ENCODE measurements around the gene OPCML.

Gene OPCML

DNA sequence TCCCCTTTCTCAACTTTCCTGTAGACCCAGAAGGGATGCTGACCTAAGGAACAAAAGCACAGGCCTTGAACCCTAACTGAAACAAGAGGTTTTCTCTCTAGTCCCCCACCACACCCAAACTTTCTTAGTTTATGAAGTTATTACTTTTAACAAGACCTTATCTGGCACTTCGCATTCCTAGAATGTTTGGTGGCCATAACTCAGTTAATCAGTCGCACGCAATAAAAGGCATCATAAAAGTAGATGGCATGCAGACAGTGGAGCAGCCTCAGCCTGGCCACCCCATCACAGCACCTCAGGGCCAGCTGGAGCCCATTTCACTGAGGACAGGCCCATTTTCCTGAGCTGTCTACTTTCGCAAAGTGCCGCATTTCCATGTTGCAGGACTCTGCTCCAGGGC lies 301.9 kb downstream of the OPCML start:
- H3K4me3 Mint-ChIP-seq: no peak overlapping the region
- peaks cover 4% of the 10 kb centered on the region for H3K27me3 Mint-ChIP-seq (ENCODE audit: low read depth)
- H3K27ac Mint-ChIP-seq: no peak overlapping the region
- H3K9me3 Mint-ChIP-seq: peaks cover 4% of the 10 kb centered on the region
- H3K36me3 Mint-ChIP-seq (ENCODE audit: low read depth): no peaks in the 10 kb centered on the region
- no peaks in the 10 kb centered on the region for H3K4me1 Mint-ChIP-seq (ENCODE audit: low read depth)

GRCh38 chr11:133228471-133229329 lies 303.6 kb downstream of the OPCML start:
- peaks cover 4% of the 10 kb centered on the region for H3K27me3 Mint-ChIP-seq (ENCODE audit: low read depth)
- no peak overlapping the region for H3K27ac Mint-ChIP-seq
- H3K4me1 Mint-ChIP-seq (ENCODE audit: low read depth): no peaks in the 10 kb centered on the region
- no peaks in the 10 kb centered on the region for H3K36me3 Mint-ChIP-seq (ENCODE audit: low read depth)
- H3K9me3 Mint-ChIP-seq: peaks cover 2% of the 10 kb centered on the region
- no peak overlapping the region for H3K4me3 Mint-ChIP-seq

DNA sequence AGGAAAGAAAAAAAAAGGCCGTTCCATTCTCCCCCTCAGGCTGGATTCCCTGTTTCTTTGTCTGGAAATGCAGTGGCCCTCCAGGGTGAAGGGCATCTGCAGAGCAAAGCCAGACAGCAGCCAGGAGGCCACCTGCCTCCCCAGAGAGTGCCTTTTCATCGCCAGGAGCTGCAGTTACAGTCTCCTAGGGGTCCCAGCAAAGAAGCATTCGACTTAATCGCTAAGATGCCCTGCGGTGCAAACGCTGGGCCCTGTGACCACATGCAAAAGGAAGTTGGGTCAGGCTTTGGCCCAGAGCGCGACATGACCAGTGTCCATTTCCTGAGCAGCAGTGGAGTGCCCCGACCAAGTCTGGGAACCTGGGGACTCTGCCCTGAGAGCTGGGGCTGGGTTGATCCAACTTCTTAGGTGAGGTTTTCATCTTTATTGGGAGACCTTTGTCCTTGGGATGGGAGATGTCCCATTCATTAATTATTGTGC lies 304.6 kb downstream of the OPCML start:
- no peaks in the 10 kb centered on the region for H3K36me3 Mint-ChIP-seq (ENCODE audit: low read depth)
- no peak overlapping the region for H3K27ac Mint-ChIP-seq
- no peaks in the 10 kb centered on the region for H3K9me3 Mint-ChIP-seq
- no peaks in the 10 kb centered on the region for H3K4me1 Mint-ChIP-seq (ENCODE audit: low read depth)
- peaks cover 4% of the 10 kb centered on the region for H3K27me3 Mint-ChIP-seq (ENCODE audit: low read depth)
- no peak overlapping the region for H3K4me3 Mint-ChIP-seq

DNA sequence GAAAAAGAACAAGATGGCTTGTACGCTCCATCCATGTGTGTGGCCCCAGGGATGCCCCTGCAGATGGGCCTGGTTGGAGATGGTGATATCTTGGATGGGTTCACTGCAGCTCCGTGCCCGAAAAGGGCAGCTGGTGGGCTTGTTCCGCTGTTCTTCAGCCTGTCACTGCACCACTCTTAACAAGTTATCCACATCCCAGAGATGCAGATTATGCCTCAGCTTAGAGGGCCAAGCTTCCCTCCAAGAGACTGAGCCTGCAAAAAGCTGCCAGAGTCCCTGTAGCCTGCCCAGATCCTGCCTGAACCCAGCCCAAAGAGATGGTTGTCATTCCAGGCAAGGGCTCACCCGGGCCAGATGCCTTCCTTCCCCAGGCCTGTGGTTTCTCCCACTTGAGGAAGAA lies 308.0 kb downstream of the OPCML start:
- Mint-ChIP-seq H3K27ac (no peak overlapping the region), H3K9me3 (no peaks in the 10 kb centered on the region), H3K4me1 (ENCODE audit: low read depth) (no peaks in the 10 kb centered on the region), H3K36me3 (ENCODE audit: low read depth) (no peaks in the 10 kb centered on the region), H3K27me3 (ENCODE audit: low read depth) (peaks cover 4% of the 10 kb centered on the region), H3K4me3 (no peak overlapping the region)

DNA sequence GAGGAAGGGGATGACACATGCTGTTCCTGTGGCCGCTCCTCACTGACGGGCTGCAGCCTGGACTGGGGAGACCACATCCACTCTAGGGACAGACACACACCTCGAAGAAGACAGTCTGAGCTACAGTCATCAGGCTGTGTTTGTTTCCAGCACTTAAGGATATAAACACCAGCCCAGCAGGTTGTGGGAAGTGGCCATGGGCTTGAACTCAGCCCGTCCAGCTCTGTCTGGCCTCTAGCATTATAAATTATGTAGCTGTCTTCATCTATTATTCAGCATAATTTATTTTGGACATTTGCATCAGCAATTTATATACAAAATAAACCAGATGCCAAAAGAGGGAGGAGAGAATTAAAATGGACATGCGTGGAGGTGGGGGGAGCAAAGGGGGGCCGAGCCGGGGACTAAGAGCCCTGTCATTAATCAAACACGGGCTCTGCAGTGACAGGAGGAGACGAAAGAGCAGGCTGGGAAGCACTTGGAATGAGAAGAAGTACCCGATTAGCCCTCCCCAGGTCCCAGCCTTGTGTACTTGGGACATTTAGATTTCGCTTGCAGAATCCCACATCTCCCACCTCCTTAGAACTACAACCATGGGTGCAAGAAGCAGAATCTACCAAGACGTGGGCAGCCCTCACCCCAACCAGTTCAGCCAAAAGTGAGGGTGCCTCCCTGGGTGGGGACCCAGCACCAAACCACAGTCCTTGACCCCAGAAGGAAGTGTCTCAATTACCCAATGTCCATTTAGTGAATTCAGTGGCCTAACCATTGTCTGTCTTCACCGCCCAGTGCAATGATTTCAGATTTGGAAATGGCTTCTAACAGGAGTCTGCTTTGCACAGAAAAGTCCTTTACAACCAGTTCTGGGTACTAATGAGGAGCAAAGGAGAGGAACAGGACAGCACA lies 309.6 kb downstream of the OPCML start:
- no peaks in the 10 kb centered on the region for H3K4me1 Mint-ChIP-seq (ENCODE audit: low read depth)

DNA sequence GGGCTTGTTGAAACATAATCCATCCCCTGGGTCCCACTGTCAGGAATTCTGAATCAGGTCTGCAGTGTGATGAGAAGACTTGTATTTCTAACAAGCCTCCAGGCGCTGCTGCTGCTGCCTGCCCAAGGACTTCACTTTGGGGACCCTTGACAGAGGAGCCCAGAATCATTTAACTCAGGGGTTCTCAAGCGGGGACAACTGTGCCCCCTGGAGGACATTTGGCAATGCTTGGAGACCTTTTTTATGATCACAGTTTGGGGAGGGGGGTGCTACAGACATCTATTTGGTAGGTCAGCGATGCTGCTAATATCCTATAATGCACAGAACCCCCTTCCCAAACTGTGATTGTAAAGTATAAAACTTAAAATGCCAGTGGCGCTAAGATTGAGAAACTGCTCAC lies 312.8 kb downstream of the OPCML start:
- no peak overlapping the region for H3K4me3 Mint-ChIP-seq
- peaks cover 7% of the 10 kb centered on the region for H3K27me3 Mint-ChIP-seq (ENCODE audit: low read depth)
- no peaks in the 10 kb centered on the region for H3K36me3 Mint-ChIP-seq (ENCODE audit: low read depth)
- no peaks in the 10 kb centered on the region for H3K4me1 Mint-ChIP-seq (ENCODE audit: low read depth)
- H3K9me3 Mint-ChIP-seq: no peaks in the 10 kb centered on the region
- H3K27ac Mint-ChIP-seq: no peak overlapping the region

More for the DNA sequence above, 309.6 kb downstream of the OPCML start:
- H3K4me3 Mint-ChIP-seq: no peak overlapping the region
- H3K36me3 Mint-ChIP-seq (ENCODE audit: low read depth): no peaks in the 10 kb centered on the region
- H3K27ac Mint-ChIP-seq: no peak overlapping the region
- peaks cover 2% of the 10 kb centered on the region for H3K27me3 Mint-ChIP-seq (ENCODE audit: low read depth)
- H3K9me3 Mint-ChIP-seq: no peaks in the 10 kb centered on the region

GRCh38 chr11:133216813-133217212 lies 315.5 kb downstream of the OPCML start:
- Mint-ChIP-seq H3K9me3 (no peaks in the 10 kb centered on the region), H3K27me3 (ENCODE audit: low read depth) (peaks cover 7% of the 10 kb centered on the region), H3K4me1 (ENCODE audit: low read depth) (no peaks in the 10 kb centered on the region), H3K4me3 (no peak overlapping the region), H3K36me3 (ENCODE audit: low read depth) (no peaks in the 10 kb centered on the region), H3K27ac (no peak overlapping the region)

DNA sequence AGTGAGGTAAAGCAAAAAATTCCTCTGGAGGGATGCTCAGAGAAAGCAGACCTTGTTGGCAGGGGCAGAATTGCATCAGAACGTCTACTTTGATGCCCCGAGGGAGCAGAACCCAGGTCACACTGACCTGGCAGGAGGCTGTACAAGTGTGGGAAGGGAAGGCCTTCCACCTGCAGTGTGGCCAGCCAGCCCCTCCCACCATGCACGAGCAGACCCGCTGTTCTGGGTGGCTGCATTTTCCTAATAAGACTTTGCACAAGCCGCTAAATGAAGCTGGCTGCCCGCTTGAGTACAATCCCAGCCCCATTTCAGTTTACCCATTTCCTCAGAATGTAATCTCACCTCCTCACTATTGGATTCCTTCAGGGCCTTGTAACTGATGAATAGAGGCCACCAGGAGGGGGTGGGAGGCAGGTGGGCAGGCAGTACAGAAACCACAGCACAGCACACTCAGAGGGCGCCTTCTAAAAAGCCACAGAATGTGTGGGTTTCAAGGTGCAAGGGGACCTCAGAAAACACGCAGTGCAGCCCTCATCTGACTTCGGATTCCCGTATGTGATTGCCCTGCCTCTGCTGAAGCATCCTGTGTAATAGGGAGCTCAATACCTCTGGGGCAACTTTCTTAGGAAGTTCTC lies 316.6 kb downstream of the OPCML start:
- Mint-ChIP-seq H3K4me3 (no peak overlapping the region), H3K27me3 (ENCODE audit: low read depth) (peaks cover 7% of the 10 kb centered on the region), H3K4me1 (ENCODE audit: low read depth) (no peaks in the 10 kb centered on the region), H3K9me3 (no peaks in the 10 kb centered on the region), H3K27ac (no peak overlapping the region), H3K36me3 (ENCODE audit: low read depth) (no peaks in the 10 kb centered on the region)

DNA sequence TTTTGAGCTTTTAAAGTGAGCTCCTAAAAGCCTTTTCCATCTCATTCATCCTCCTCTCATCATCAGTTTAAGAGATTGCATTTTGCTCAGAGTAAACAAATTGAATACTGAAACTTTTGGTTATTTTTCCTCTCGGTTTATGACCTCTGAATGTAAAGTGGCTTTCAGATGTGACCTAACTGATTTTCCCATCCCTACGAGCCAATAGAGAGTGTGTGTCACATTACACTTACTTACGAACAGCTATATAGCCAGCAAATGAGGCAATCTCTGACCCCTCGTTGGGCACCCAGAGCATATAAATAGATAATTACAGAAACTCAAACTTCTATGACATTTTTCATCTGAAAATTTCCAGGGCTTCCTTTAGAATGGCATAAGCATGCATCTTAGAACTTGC lies 317.7 kb downstream of the OPCML start:
- no peaks in the 10 kb centered on the region for H3K36me3 Mint-ChIP-seq (ENCODE audit: low read depth)
- H3K27me3 Mint-ChIP-seq (ENCODE audit: low read depth): peaks cover 7% of the 10 kb centered on the region
- H3K27ac Mint-ChIP-seq: no peak overlapping the region
- H3K4me3 Mint-ChIP-seq: no peak overlapping the region
- no peaks in the 10 kb centered on the region for H3K9me3 Mint-ChIP-seq
- H3K4me1 Mint-ChIP-seq (ENCODE audit: low read depth): no peaks in the 10 kb centered on the region

DNA sequence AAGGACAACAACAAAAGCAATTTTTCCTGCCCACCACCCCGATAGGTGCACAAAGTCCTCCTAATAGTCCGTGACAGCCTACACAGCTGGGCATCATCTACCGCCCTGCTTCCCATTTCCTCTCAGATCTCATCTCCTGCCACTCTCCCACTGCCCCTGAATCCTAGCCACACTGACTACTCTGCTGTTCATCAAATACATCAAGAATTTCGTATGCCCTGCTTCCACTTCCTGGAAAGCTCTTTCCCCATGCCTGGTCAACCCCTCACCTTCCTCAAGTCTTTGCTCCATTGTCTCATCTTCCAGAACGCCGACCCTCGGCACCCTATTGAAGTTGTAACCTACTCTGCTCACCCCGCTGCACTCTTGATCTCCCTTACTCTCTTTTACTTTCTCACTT lies 320.1 kb downstream of the OPCML start:
- H3K9me3 Mint-ChIP-seq: no peaks in the 10 kb centered on the region
- H3K27ac Mint-ChIP-seq: no peak overlapping the region
- H3K4me3 Mint-ChIP-seq: no peak overlapping the region
- no peaks in the 10 kb centered on the region for H3K27me3 Mint-ChIP-seq (ENCODE audit: low read depth)
- no peaks in the 10 kb centered on the region for H3K4me1 Mint-ChIP-seq (ENCODE audit: low read depth)
- H3K36me3 Mint-ChIP-seq (ENCODE audit: low read depth): no peaks in the 10 kb centered on the region

GRCh38 chr11:133207995-133208394 lies 324.3 kb downstream of the OPCML start:
- Mint-ChIP-seq H3K27me3 (ENCODE audit: low read depth) (no peaks in the 10 kb centered on the region), H3K4me1 (ENCODE audit: low read depth) (no peaks in the 10 kb centered on the region), H3K36me3 (ENCODE audit: low read depth) (no peaks in the 10 kb centered on the region), H3K4me3 (no peak overlapping the region), H3K9me3 (no peaks in the 10 kb centered on the region), H3K27ac (no peak overlapping the region)

DNA sequence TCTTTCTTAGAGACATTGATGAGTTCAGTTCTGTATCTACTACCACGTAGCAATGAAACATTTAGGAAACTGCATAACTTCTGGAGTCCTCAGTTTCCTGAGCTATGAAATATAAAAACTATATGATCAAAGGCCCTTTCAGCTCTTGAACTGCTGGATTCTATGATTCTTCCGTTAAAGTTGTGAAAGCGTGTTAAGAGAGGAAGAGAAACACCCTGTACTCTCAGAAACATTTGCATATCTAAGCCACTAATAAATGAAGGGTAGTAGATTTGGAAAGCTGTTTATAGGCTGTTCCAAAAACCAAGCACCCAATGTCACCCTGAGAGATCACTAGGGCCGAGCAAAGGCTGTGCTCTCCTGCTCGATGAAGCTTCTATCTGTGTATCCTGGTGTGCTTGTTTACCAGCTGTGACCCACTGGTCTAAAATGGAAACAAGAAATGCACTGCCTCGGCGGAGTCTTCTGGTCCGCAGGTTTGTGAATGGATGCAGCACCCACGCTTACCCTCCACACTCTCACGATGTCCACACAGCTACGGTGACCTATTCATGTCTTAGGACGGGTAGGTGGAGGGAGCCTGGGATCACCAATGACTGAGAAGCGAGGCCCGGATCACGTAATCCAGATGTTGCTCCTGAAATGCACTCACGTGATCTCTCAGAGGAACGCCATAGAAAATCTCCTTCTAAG lies 325.8 kb downstream of the OPCML start:
- H3K36me3 Mint-ChIP-seq (ENCODE audit: low read depth): no peaks in the 10 kb centered on the region
- H3K9me3 Mint-ChIP-seq: no peaks in the 10 kb centered on the region
- H3K27me3 Mint-ChIP-seq (ENCODE audit: low read depth): no peaks in the 10 kb centered on the region
- H3K4me3 Mint-ChIP-seq: no peak overlapping the region
- no peaks in the 10 kb centered on the region for H3K4me1 Mint-ChIP-seq (ENCODE audit: low read depth)
- no peak overlapping the region for H3K27ac Mint-ChIP-seq

DNA sequence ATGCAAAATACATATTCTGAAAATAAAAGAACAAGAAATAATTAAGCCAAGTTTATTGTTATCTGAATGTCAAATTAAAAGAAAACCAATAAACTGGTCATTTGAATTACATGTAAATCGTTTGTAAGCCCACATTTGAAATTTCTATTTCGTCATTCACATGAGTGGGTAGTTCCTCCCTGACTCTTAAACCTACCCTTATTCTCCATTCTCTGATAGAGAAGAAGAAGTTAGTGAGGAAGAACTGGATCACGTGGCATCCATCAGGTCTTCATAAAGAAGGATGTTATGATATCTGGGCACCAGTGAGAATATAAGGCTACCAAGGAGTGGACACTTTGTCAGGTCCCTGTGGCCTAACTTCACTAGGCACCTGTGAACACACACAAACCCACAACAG lies 328.1 kb downstream of the OPCML start:
- H3K27ac Mint-ChIP-seq: no peak overlapping the region
- no peaks in the 10 kb centered on the region for H3K9me3 Mint-ChIP-seq
- no peaks in the 10 kb centered on the region for H3K36me3 Mint-ChIP-seq (ENCODE audit: low read depth)
- H3K4me3 Mint-ChIP-seq: no peak overlapping the region
- no peaks in the 10 kb centered on the region for H3K27me3 Mint-ChIP-seq (ENCODE audit: low read depth)
- no peaks in the 10 kb centered on the region for H3K4me1 Mint-ChIP-seq (ENCODE audit: low read depth)

DNA sequence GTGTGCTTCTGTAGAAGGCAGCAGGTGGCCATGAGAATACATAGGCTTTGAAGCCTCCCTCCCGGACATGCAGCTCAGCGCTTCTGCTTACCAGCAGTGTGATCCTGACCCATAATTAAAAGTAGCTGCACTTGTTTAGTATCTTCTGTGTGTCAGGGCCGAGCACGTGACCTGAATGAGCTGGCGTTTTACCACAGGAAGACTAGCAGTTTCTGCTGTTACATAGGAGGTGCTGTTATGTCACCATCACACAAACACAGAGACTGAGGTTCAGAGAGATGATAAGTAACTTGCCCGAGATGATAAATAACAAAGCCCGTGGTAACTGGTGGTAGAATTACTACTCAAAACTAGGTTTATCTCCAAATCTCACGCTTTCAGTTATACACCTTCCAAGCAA lies 329.5 kb downstream of the OPCML start:
- Mint-ChIP-seq H3K9me3 (no peaks in the 10 kb centered on the region), H3K27me3 (ENCODE audit: low read depth) (no peaks in the 10 kb centered on the region), H3K27ac (no peak overlapping the region), H3K36me3 (ENCODE audit: low read depth) (no peaks in the 10 kb centered on the region), H3K4me1 (ENCODE audit: low read depth) (no peaks in the 10 kb centered on the region), H3K4me3 (no peak overlapping the region)

Measured in T-helper 1 cell treated with Interleukin-12 subunit alpha and Interleukin-12 subunit beta and Interleukin-4 antibody, amounts not matched to agents 30 μg/mL and 1 μg/mL, for 36 hours (primary cell).